ENCODE measurements around the gene C15orf61.

C15orf61 gene

GRCh38 chr15:67524235-67524634, 3.3 kb downstream of the C15orf61 start:
- no peak overlapping the region for H3K4me3 ChIP-seq (ENCODE audit: low read depth, low read length)
- no peak for DNase-seq (ENCODE audit: low read depth)
- no peak for TF ChIP-seq CTCF (IDR thresholded peaks at IDR 0.05; ENCODE audit: low read depth, low read length, missing control alignments)

GRCh38 chr15:67528513-67528912, 7.6 kb downstream of the C15orf61 start:
- no peak overlapping the region for H3K4me3 ChIP-seq (ENCODE audit: low read depth, low read length)
- no peak for DNase-seq (ENCODE audit: low read depth)
- no peak for TF ChIP-seq CTCF (IDR thresholded peaks at IDR 0.05; ENCODE audit: low read depth, low read length, missing control alignments)

DNA sequence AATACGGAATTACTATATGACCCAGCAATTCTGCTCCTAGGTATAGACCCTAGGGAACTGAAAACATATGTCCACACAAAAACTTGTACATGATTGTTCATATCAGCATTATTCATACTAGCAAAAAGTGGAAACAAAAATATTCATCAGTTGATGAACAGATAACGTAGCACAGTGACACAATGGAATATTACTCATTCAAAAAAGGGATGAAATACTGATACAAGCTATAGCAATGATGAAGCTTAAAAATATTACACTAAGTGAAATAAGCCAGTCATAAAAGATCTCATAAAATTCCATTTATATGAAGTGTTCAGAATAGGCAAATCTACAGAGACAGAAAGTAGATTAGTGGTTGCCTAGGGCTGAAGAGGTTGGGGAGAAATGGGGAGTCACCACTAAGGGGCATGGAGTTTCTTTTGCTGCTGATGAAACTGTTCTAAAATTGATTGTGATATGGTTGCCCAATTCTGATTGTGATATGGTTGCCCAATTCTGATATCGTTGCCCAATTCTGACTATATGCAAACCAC, 10.5 kb downstream of the C15orf61 start:
- no peak overlapping the region for H3K4me3 ChIP-seq (ENCODE audit: low read depth, low read length)
- DNase-seq (ENCODE audit: low read depth), result no peak
- TF ChIP-seq CTCF (IDR thresholded peaks at IDR 0.05; ENCODE audit: low read depth, low read length, missing control alignments), result no peak

DNA sequence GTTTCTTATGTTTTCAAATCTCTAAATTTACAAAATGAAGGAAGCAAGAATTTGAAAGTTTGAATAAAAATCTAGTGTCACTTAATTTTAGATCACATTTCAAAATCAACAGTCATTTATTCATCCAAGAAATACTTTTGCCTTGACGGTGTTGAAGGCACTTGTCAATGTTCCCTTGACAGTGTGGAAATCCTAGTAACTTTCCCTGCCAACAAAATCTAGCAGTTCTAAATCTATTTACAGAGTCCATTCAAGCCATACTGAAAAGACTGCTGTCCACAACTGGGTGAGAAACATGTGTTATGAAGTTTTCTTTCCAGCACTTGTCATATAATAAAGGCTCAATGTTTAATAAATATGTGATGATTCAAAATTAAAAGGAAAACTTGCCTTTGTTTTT, 12.9 kb downstream of the C15orf61 start:
- no peak overlapping the region for H3K4me3 ChIP-seq (ENCODE audit: low read depth, low read length)
- no peak for TF ChIP-seq CTCF (IDR thresholded peaks at IDR 0.05; ENCODE audit: low read depth, low read length, missing control alignments)
- DNase-seq (ENCODE audit: low read depth), result no peak

DNA sequence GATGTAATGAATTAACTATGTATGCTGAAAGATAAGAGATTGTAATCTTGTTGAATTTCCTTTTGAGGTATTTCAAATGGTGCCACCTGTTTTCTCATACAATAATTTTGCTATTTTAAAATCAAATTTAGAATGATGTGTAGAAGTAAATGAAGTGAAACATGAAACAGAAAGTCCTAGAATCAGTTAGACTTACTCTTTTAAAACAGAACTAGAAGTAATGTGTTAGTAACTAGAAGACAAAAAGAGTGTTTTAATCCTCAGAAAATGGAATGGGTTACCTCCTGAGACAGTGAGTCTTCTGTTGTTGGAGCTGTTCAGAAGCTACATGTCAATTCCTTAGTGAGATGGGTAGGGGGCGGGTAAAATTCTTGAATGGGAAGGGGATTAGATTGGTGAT, 13.4 kb downstream of the C15orf61 start:
- no peak overlapping the region for H3K4me3 ChIP-seq (ENCODE audit: low read depth, low read length)
- TF ChIP-seq CTCF (IDR thresholded peaks at IDR 0.05; ENCODE audit: low read depth, low read length, missing control alignments), result no peak
- DNase-seq (ENCODE audit: low read depth), result no peak

- H3K4me3 ChIP-seq (ENCODE audit: low read depth, low read length), result no peak overlapping the region
- no peak for TF ChIP-seq CTCF (IDR thresholded peaks at IDR 0.05; ENCODE audit: low read depth, low read length, missing control alignments)
- no peak for DNase-seq (ENCODE audit: low read depth)
These were observed 16.8 kb downstream of the C15orf61 start for GRCh38 chr15:67537771-67538170.
